ENCODE measurements around the gene PARVG.

The PARVG gene

GRCh38 chr22:44188316-44188715 is 7.6 kb downstream of the PARVG start:
- Histone ChIP-seq H3K4me3 (ENCODE audit: low read depth, low read length) (no peak overlapping the region), H3K9ac (ENCODE audit: low read length) (no peak overlapping the region), H3K9me3 (ENCODE audit: control insufficient read depth, insufficient read depth, low read depth, low read length) (no peaks in the 10 kb centered on the region), H3K27me3 (ENCODE audit: control insufficient read depth, insufficient read depth, low read length) (no peaks in the 10 kb centered on the region), H3K4me1 (ENCODE audit: control insufficient read depth, insufficient read depth, low read length) (peaks cover 2% of the 10 kb centered on the region; the same call in 1 of the 2 replicates), H3K27ac (ENCODE audit: low read depth, low read length) (no peak overlapping the region), H3K36me3 (ENCODE audit: control insufficient read depth, insufficient read depth, low read length) (no peaks in the 10 kb centered on the region)

GRCh38 chr22:44188986-44189630 is 8.4 kb downstream of the PARVG start:
- Histone ChIP-seq H3K27ac (ENCODE audit: low read depth, low read length) (no peak overlapping the region), H3K36me3 (ENCODE audit: control insufficient read depth, insufficient read depth, low read length) (no peaks in the 10 kb centered on the region), H3K4me3 (ENCODE audit: low read depth, low read length) (no peak overlapping the region), H3K9ac (ENCODE audit: low read length) (no peak overlapping the region), H3K27me3 (ENCODE audit: control insufficient read depth, insufficient read depth, low read length) (no peaks in the 10 kb centered on the region), H3K4me1 (ENCODE audit: control insufficient read depth, insufficient read depth, low read length) (peaks cover 2% of the 10 kb centered on the region; the same call in 1 of the 2 replicates), H3K9me3 (ENCODE audit: control insufficient read depth, insufficient read depth, low read depth, low read length) (no peaks in the 10 kb centered on the region)

GRCh38 chr22:44190381-44190976 is 9.8 kb downstream of the PARVG start:
- Histone ChIP-seq H3K36me3 (ENCODE audit: control insufficient read depth, insufficient read depth, low read length) (no peaks in the 10 kb centered on the region), H3K27me3 (ENCODE audit: control insufficient read depth, insufficient read depth, low read length) (no peaks in the 10 kb centered on the region), H3K9ac (ENCODE audit: low read length) (no peak overlapping the region), H3K9me3 (ENCODE audit: control insufficient read depth, insufficient read depth, low read depth, low read length) (no peaks in the 10 kb centered on the region), H3K4me3 (ENCODE audit: low read depth, low read length) (no peak overlapping the region), H3K27ac (ENCODE audit: low read depth, low read length) (no peak overlapping the region), H3K4me1 (ENCODE audit: control insufficient read depth, insufficient read depth, low read length) (peaks cover 2% of the 10 kb centered on the region; the same call in 1 of the 2 replicates)

GRCh38 chr22:44191036-44191454 is 10.3 kb downstream of the PARVG start:
- Histone ChIP-seq H3K36me3 (ENCODE audit: control insufficient read depth, insufficient read depth, low read length) (no peaks in the 10 kb centered on the region), H3K9me3 (ENCODE audit: control insufficient read depth, insufficient read depth, low read depth, low read length) (no peaks in the 10 kb centered on the region), H3K27ac (ENCODE audit: low read depth, low read length) (no peak overlapping the region), H3K27me3 (ENCODE audit: control insufficient read depth, insufficient read depth, low read length) (no peaks in the 10 kb centered on the region), H3K4me1 (ENCODE audit: control insufficient read depth, insufficient read depth, low read length) (peaks cover 2% of the 10 kb centered on the region; the same call in 1 of the 2 replicates), H3K4me3 (ENCODE audit: low read depth, low read length) (no peak overlapping the region), H3K9ac (ENCODE audit: low read length) (no peak overlapping the region)

- Histone ChIP-seq H3K27ac (ENCODE audit: low read depth, low read length) (no peak overlapping the region), H3K27me3 (ENCODE audit: control insufficient read depth, insufficient read depth, low read length) (no peaks in the 10 kb centered on the region), H3K4me1 (ENCODE audit: control insufficient read depth, insufficient read depth, low read length) (peaks cover 2% of the 10 kb centered on the region; the same call in 1 of the 2 replicates), H3K36me3 (ENCODE audit: control insufficient read depth, insufficient read depth, low read length) (no peaks in the 10 kb centered on the region), H3K9me3 (ENCODE audit: control insufficient read depth, insufficient read depth, low read depth, low read length) (no peaks in the 10 kb centered on the region), H3K9ac (ENCODE audit: low read length) (no peak overlapping the region), H3K4me3 (ENCODE audit: low read depth, low read length) (no peak overlapping the region)
These were observed 11.5 kb downstream of the PARVG start for GRCh38 chr22:44192098-44192815.

- Histone ChIP-seq H3K9me3 (ENCODE audit: control insufficient read depth, insufficient read depth, low read depth, low read length) (no peaks in the 10 kb centered on the region), H3K27ac (ENCODE audit: low read depth, low read length) (no peak overlapping the region), H3K9ac (ENCODE audit: low read length) (no peak overlapping the region), H3K4me3 (ENCODE audit: low read depth, low read length) (no peak overlapping the region), H3K4me1 (ENCODE audit: control insufficient read depth, insufficient read depth, low read length) (peaks cover 2% of the 10 kb centered on the region; the same call in 1 of the 2 replicates), H3K27me3 (ENCODE audit: control insufficient read depth, insufficient read depth, low read length) (no peaks in the 10 kb centered on the region), H3K36me3 (ENCODE audit: control insufficient read depth, insufficient read depth, low read length) (no peaks in the 10 kb centered on the region)
These were observed 12.2 kb downstream of the PARVG start for GRCh38 chr22:44192816-44193534.

GRCh38 chr22:44193535-44193891 is 12.8 kb downstream of the PARVG start:
- no peak overlapping the region for H3K4me3 ChIP-seq (ENCODE audit: low read depth, low read length)
- no peaks in the 10 kb centered on the region for H3K36me3 ChIP-seq (ENCODE audit: control insufficient read depth, insufficient read depth, low read length)
- H3K27me3 ChIP-seq (ENCODE audit: control insufficient read depth, insufficient read depth, low read length): no peaks in the 10 kb centered on the region
- no peaks in the 10 kb centered on the region for H3K9me3 ChIP-seq (ENCODE audit: control insufficient read depth, insufficient read depth, low read depth, low read length)
- no peak overlapping the region for H3K27ac ChIP-seq (ENCODE audit: low read depth, low read length)
- H3K4me1 ChIP-seq (ENCODE audit: control insufficient read depth, insufficient read depth, low read length): peaks cover 2% of the 10 kb centered on the region; the same call in 1 of the 2 replicates
- H3K9ac ChIP-seq (ENCODE audit: low read length): no peak overlapping the region

GRCh38 chr22:44194569-44194968 is 13.8 kb downstream of the PARVG start:
- H3K4me1 ChIP-seq (ENCODE audit: control insufficient read depth, insufficient read depth, low read length): peaks cover 2% of the 10 kb centered on the region; the same call in 1 of the 2 replicates
- no peak overlapping the region for H3K27ac ChIP-seq (ENCODE audit: low read depth, low read length)
- H3K27me3 ChIP-seq (ENCODE audit: control insufficient read depth, insufficient read depth, low read length): no peaks in the 10 kb centered on the region
- no peak overlapping the region for H3K4me3 ChIP-seq (ENCODE audit: low read depth, low read length)
- H3K9ac ChIP-seq (ENCODE audit: low read length): no peak overlapping the region
- H3K36me3 ChIP-seq (ENCODE audit: control insufficient read depth, insufficient read depth, low read length): no peaks in the 10 kb centered on the region
- H3K9me3 ChIP-seq (ENCODE audit: control insufficient read depth, insufficient read depth, low read depth, low read length): no peaks in the 10 kb centered on the region

- no peaks in the 10 kb centered on the region for H3K27me3 ChIP-seq (ENCODE audit: control insufficient read depth, insufficient read depth, low read length)
- no peak overlapping the region for H3K4me3 ChIP-seq (ENCODE audit: low read depth, low read length)
- H3K9me3 ChIP-seq (ENCODE audit: control insufficient read depth, insufficient read depth, low read depth, low read length): no peaks in the 10 kb centered on the region
These were observed 14.6 kb downstream of the PARVG start for GRCh38 chr22:44195189-44195871.

GRCh38 chr22:44196241-44196640 is 15.5 kb downstream of the PARVG start:
- no peak overlapping the region for H3K9ac ChIP-seq (ENCODE audit: low read length)
- H3K27ac ChIP-seq (ENCODE audit: low read depth, low read length): no peak overlapping the region
- no peaks in the 10 kb centered on the region for H3K27me3 ChIP-seq (ENCODE audit: control insufficient read depth, insufficient read depth, low read length)
- H3K4me1 ChIP-seq (ENCODE audit: control insufficient read depth, insufficient read depth, low read length): peaks cover 2% of the 10 kb centered on the region; the same call in 1 of the 2 replicates
- H3K9me3 ChIP-seq (ENCODE audit: control insufficient read depth, insufficient read depth, low read depth, low read length): no peaks in the 10 kb centered on the region
- H3K4me3 ChIP-seq (ENCODE audit: low read depth, low read length): no peak overlapping the region
- H3K36me3 ChIP-seq (ENCODE audit: control insufficient read depth, insufficient read depth, low read length): no peaks in the 10 kb centered on the region

More at GRCh38 chr22:44195189-44195871, 14.6 kb downstream of the PARVG start:
- Histone ChIP-seq H3K27ac (ENCODE audit: low read depth, low read length) (no peak overlapping the region), H3K9ac (ENCODE audit: low read length) (no peak overlapping the region), H3K36me3 (ENCODE audit: control insufficient read depth, insufficient read depth, low read length) (no peaks in the 10 kb centered on the region), H3K4me1 (ENCODE audit: control insufficient read depth, insufficient read depth, low read length) (peaks cover 2% of the 10 kb centered on the region; the same call in 1 of the 2 replicates)
